Mesendoderm (in vitro differentiated cells): Measurements from ENCODE around the gene HSD17B4.
"Not testable (repeated sequence)": the region's sequence is repeated elsewhere in the genome, so short reads cannot be mapped to it uniquely, and the experiment has no call there.

Experiments
- DNase-seq: peaks from one replicate; pipeline ENCODE4 v3.0.0; 2013
- H2AK5ac ChIP-seq: 2 replicates; pipeline ENCODE4 v1.6.1; 2013; ENCODE audit warnings: low read length, inconsistent platforms
- H2BK120ac ChIP-seq: 2 replicates; pipeline ENCODE4 v1.6.1; 2013; ENCODE audit warnings: low read depth, mild to moderate bottlenecking, low read length, moderate library complexity, mixed read lengths
- H2BK15ac ChIP-seq: replicated peaks from 2 replicates; pipeline ENCODE4 v1.6.1; 2013; ENCODE audit warnings: low read depth, mild to moderate bottlenecking, moderate library complexity
- H2BK5ac ChIP-seq: 2 replicates; pipeline ENCODE4 v1.6.1; 2013; ENCODE audit warnings: low read length, inconsistent platforms
- H3K18ac ChIP-seq: 2 replicates; pipeline ENCODE4 v1.6.1; 2013; ENCODE audit warnings: mild to moderate bottlenecking, low read length, mixed read lengths
- H3K23ac ChIP-seq: one replicate; pipeline ENCODE4 v1.6.1; 2013; ENCODE audit warnings: low read length
- H3K27ac ChIP-seq: 2 replicates; pipeline ENCODE4 v1.5.1; 2013; ENCODE audit warnings: low read depth, mild to moderate bottlenecking, inconsistent platforms, low read length, moderate library complexity
- H3K27me3 ChIP-seq: 2 replicates; pipeline ENCODE4 v1.6.1; 2013; ENCODE audit warnings: low read length, control low read depth, mild to moderate bottlenecking, inconsistent platforms; ENCODE audit not compliant: insufficient read depth, poor library complexity
- H3K36me3 ChIP-seq: 2 replicates; pipeline ENCODE4 v1.6.1; 2013; ENCODE audit warnings: low read length, inconsistent platforms; ENCODE audit not compliant: control insufficient read depth, insufficient read depth
- H3K4ac ChIP-seq: one replicate; pipeline ENCODE4 v1.6.1; 2013; ENCODE audit warnings: low read depth, mild to moderate bottlenecking, low read length, moderate library complexity
- H3K4me1 ChIP-seq: 2 replicates; pipeline ENCODE4 v1.6.1; 2013; ENCODE audit warnings: low read depth, low read length, inconsistent platforms; ENCODE audit not compliant: control insufficient read depth
- H3K4me2 ChIP-seq: 2 replicates; pipeline ENCODE4 v1.6.1; 2013; ENCODE audit warnings: low read length
- H3K4me3 ChIP-seq: 2 replicates; pipeline ENCODE4 v1.5.1; 2013; ENCODE audit warnings: mild to moderate bottlenecking, low read length
- H3K56ac ChIP-seq: one replicate; pipeline ENCODE4 v1.6.1; 2013; ENCODE audit warnings: low read length
- H3K79me1 ChIP-seq: 2 replicates; pipeline ENCODE4 v1.6.1; 2013; ENCODE audit warnings: low read length, inconsistent platforms
- H3K79me2 ChIP-seq: 2 replicates; pipeline ENCODE4 v1.6.1; 2013; ENCODE audit warnings: mild to moderate bottlenecking, low read length; ENCODE audit not compliant: control insufficient read depth, insufficient read depth
- H3K9ac ChIP-seq: 2 replicates; pipeline ENCODE4 v1.6.1; 2013; ENCODE audit warnings: low read length, inconsistent platforms
- H4K5ac ChIP-seq: one replicate; pipeline ENCODE4 v1.6.1; 2013; ENCODE audit warnings: low read length
- H4K8ac ChIP-seq: one replicate; pipeline ENCODE4 v1.6.1; 2013; ENCODE audit warnings: low read depth, mild to moderate bottlenecking, control low read depth, low read length, moderate library complexity
- WGBS: extraction: QIAGEN DNeasy Blood & Tissue Kit; methylation state at CpG from one replicate; pipeline ENCODE4 v1.1.7; 2013; ENCODE audit warnings: low lambda C conversion rate, missing lambda C conversion rate; ENCODE audit not compliant: insufficient coverage; ENCODE audit errors: extremely low coverage; 5-methylcytosine and 5-hydroxymethylcytosine counted together

HSD17B4 gene

GRCh38 chr5:119417891-119418605 lies 34.2 kb upstream of the HSD17B4 start:
- Histone ChIP-seq H3K4me1 (peaks cover 6% of the 10 kb centered on the region), H3K4ac (no peak overlapping the region), H3K9ac (no peak overlapping the region), H4K5ac (no peak overlapping the region), H3K4me3 (no peak overlapping the region), H3K56ac (peak overlapping the region; percentile 45), H3K79me2 (no peaks in the 10 kb centered on the region), H2BK5ac (peak overlapping the region; percentile 14), H4K8ac (no peak overlapping the region), H2BK15ac (no peak overlapping the region), H3K36me3 (no peaks in the 10 kb centered on the region), H3K27ac (no peak overlapping the region), H3K4me2 (no peak overlapping the region), H3K27me3 (no peaks in the 10 kb centered on the region), H3K18ac (no peak overlapping the region), H2BK120ac (no peak overlapping the region), H3K79me1 (no peaks in the 10 kb centered on the region), H2AK5ac (peak overlapping the region; percentile 10), H3K23ac (no peak overlapping the region)
- DNase-seq: peak; percentile 59
- no CpG with 5 or more reads among the region's 5 CpGs for WGBS

GRCh38 chr5:119418606-119419100 lies 33.6 kb upstream of the HSD17B4 start:
- H2AK5ac ChIP-seq: no peak overlapping the region
- no peaks in the 10 kb centered on the region for H3K27me3 ChIP-seq
- H3K23ac ChIP-seq: no peak overlapping the region
- WGBS: no CpG with 5 or more reads among the region's 2 CpGs
- no peak overlapping the region for H3K27ac ChIP-seq
- H3K56ac ChIP-seq: peak overlapping the region; percentile 27
- H2BK120ac ChIP-seq: no peak overlapping the region
- H3K4me1 ChIP-seq: peaks cover 6% of the 10 kb centered on the region
- no peaks in the 10 kb centered on the region for H3K79me1 ChIP-seq
- no peak overlapping the region for H4K5ac ChIP-seq
- H3K9ac ChIP-seq: no peak overlapping the region
- H3K4ac ChIP-seq: no peak overlapping the region
- no peak overlapping the region for H3K4me3 ChIP-seq
- no peak overlapping the region for H4K8ac ChIP-seq
- H3K18ac ChIP-seq: no peak overlapping the region
- no peaks in the 10 kb centered on the region for H3K36me3 ChIP-seq
- no peak overlapping the region for H3K4me2 ChIP-seq
- no peak overlapping the region for H2BK15ac ChIP-seq
- peak; percentile 63 for DNase-seq
- no peaks in the 10 kb centered on the region for H3K79me2 ChIP-seq
- H2BK5ac ChIP-seq: no peak overlapping the region

GRCh38 chr5:119420169-119420568 lies 32.1 kb upstream of the HSD17B4 start:
- Histone ChIP-seq H3K4me3 (no peak overlapping the region), H3K4me2 (no peak overlapping the region), H2BK15ac (no peak overlapping the region), H4K8ac (no peak overlapping the region), H2BK5ac (no peak overlapping the region), H2AK5ac (no peak overlapping the region), H3K4me1 (peaks cover 6% of the 10 kb centered on the region), H3K27me3 (no peaks in the 10 kb centered on the region), H2BK120ac (no peak overlapping the region), H3K23ac (no peak overlapping the region), H3K4ac (no peak overlapping the region), H3K18ac (no peak overlapping the region), H3K79me1 (no peaks in the 10 kb centered on the region), H3K56ac (no peak overlapping the region), H4K5ac (no peak overlapping the region), H3K9ac (no peak overlapping the region), H3K27ac (no peak overlapping the region), H3K36me3 (no peaks in the 10 kb centered on the region), H3K79me2 (no peaks in the 10 kb centered on the region)
- WGBS: no CpG with 5 or more reads among the region's 3 CpGs
- DNase-seq: peak; percentile 54

GRCh38 chr5:119426057-119426456 lies 26.2 kb upstream of the HSD17B4 start:
- Histone ChIP-seq H3K4me2 (no peak overlapping the region), H2BK120ac (no peak overlapping the region), H3K36me3 (no peaks in the 10 kb centered on the region), H3K79me1 (no peaks in the 10 kb centered on the region), H3K27ac (no peak overlapping the region), H3K79me2 (no peaks in the 10 kb centered on the region), H3K27me3 (no peaks in the 10 kb centered on the region), H4K5ac (no peak overlapping the region), H2AK5ac (no peak overlapping the region), H3K56ac (no peak overlapping the region), H3K4me3 (no peak overlapping the region), H3K9ac (no peak overlapping the region), H4K8ac (no peak overlapping the region), H2BK5ac (peak overlapping the region; percentile 37), H3K4me1 (peaks cover 3% of the 10 kb centered on the region), H2BK15ac (no peak overlapping the region), H3K18ac (peak overlapping the region; percentile 16), H3K4ac (no peak overlapping the region), H3K23ac (no peak overlapping the region)
- no peak for DNase-seq
- WGBS: no CpG with 5 or more reads among the region's 3 CpGs

- Histone ChIP-seq H3K4me2 (no peak overlapping the region), H2BK120ac (peak overlapping the region; percentile 49), H3K56ac (peak overlapping the region; percentile 82), H3K9ac (peak overlapping the region; percentile 17), H3K18ac (peak overlapping the region; percentile 70), H3K79me2 (no peaks in the 10 kb centered on the region), H3K4ac (peak overlapping the region; percentile 77), H4K8ac (no peak overlapping the region), H3K4me1 (peaks cover 3% of the 10 kb centered on the region), H3K27me3 (no peaks in the 10 kb centered on the region), H3K23ac (no peak overlapping the region), H3K79me1 (no peaks in the 10 kb centered on the region), H3K27ac (peak overlapping the region; percentile 27), H2BK5ac (peak overlapping the region; percentile 92), H3K4me3 (no peak overlapping the region), H3K36me3 (no peaks in the 10 kb centered on the region), H2BK15ac (no peak overlapping the region), H4K5ac (no peak overlapping the region), H2AK5ac (peak overlapping the region; percentile 38)
- no peak for DNase-seq
- WGBS: no CpG with 5 or more reads among the region's 2 CpGs
These were observed 25.2 kb upstream of the HSD17B4 start for GRCh38 chr5:119427060-119427459.

- H2BK15ac ChIP-seq, H3K4me1 ChIP-seq, H3K27me3 ChIP-seq, H3K56ac ChIP-seq, H3K4ac ChIP-seq, H3K79me2 ChIP-seq, H3K18ac ChIP-seq, H4K5ac ChIP-seq, H3K27ac ChIP-seq, H4K8ac ChIP-seq, H2AK5ac ChIP-seq, H3K4me3 ChIP-seq, H3K36me3 ChIP-seq, H2BK120ac ChIP-seq, H3K23ac ChIP-seq, H3K79me1 ChIP-seq, H3K4me2 ChIP-seq, H2BK5ac ChIP-seq, H3K9ac ChIP-seq: not testable (repeated sequence)
- peak; percentile 88 for DNase-seq
- WGBS: no CpG with 5 or more reads among the region's 4 CpGs
These were observed 24.7 kb upstream of the HSD17B4 start for GRCh38 chr5:119427596-119427995.
